ENCODE results near the gene ZBTB20. TPM values are rescaled to one million over a fixed set of nuclear protein-coding genes. Genes with fewer than 3 reads are reported as not detected.

The ZBTB20 gene
- total and polyA plus RNA-seq, 2 donors (not counting 1 experiment from before 2014, with no cell fraction given), result 4.0 to 123 TPM

DNA sequence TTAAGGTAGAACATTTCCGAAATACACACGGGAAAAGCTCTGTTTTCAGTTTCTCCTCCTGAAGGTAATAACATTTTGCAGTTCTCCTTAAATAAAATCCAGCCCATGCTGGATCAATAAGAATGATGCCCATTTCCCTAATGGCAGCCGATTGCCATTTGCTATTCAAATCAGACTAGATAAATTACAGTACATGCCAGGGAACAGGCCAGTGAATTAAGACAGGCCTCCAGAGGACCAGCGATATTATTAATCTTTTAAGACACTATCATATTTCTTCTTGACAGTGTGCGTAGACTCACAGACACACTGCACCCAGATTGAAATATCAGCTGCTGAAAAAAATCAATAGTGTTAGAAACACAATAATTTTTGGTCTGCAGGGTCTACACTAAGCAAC lies 431.0 kb downstream of the ZBTB20 start:
- DNase-seq (no peak), ATAC-seq (ENCODE audit: low read depth) (no peak)
- Mint-ChIP-seq H3K4me3 (no peak overlapping the region), H3K27me3 (no peaks in the 10 kb centered on the region), H3K4me1 (no peaks in the 10 kb centered on the region), H3K27ac (no peak overlapping the region), H3K9me3 (ENCODE audit: insufficient read depth) (no peaks in the 10 kb centered on the region)
- 93% methylated on average over 4 of the region's 5 CpGs for WGBS (ENCODE audit: insufficient coverage)
- ChIA-PET POLR2A (no interaction called here), CTCF (no interaction called here)
- Histone ChIP-seq H3K9me3 (ENCODE audit: control extremely low read depth in 1 of 3, control insufficient read depth in 2 of 3, insufficient read depth in 1 of 3, low read length in 2 of 3) (no peaks in the 10 kb centered on the region), H4K20me1 (ENCODE audit: control insufficient read depth, insufficient read depth, low read length, poor library complexity, severe bottlenecking) (no peaks in the 10 kb centered on the region), H3K4me2 (replicated peaks; ENCODE audit: low read depth, low read length, poor library complexity, severe bottlenecking) (no peak overlapping the region), H2AFZ (ENCODE audit: insufficient read depth, low read depth, low read length, poor library complexity, severe bottlenecking) (no peak overlapping the region), H3K4me1 (ENCODE audit: control insufficient read depth in 2 of 2, insufficient read depth in 2 of 2, low read length in 2 of 2) (no peaks in the 10 kb centered on the region), H3K27ac (ENCODE audit: low read length in 2 of 2) (no peak overlapping the region), H3K4me3 (ENCODE audit: control extremely low read depth in 1 of 5, extremely low read depth in 1 of 5, insufficient read depth in 1 of 5, low read depth in 2 of 5, low read length in 4 of 5) (no peak overlapping the region), H3K36me3 (replicated peaks in 1 of 2; ENCODE audit: control extremely low read depth in 1 of 2, control insufficient read depth in 1 of 2, extremely low read depth in 1 of 2, insufficient read depth in 2 of 2, low read length in 1 of 2) (no peaks in the 10 kb centered on the region), H3K27me3 (replicated peaks in 1 of 4; ENCODE audit: control extremely low read depth in 1 of 4, control insufficient read depth in 3 of 4, insufficient read depth in 4 of 4, low read length in 3 of 4) (no peaks in the 10 kb centered on the region), H3K79me2 (ENCODE audit: control insufficient read depth, insufficient read depth, low read length) (no peaks in the 10 kb centered on the region), H3K9ac (ENCODE audit: low read length) (no peak overlapping the region)
- TF ChIP-seq EZH2 (IDR thresholded peaks at IDR 0.05; ENCODE audit: borderline replicate concordance, insufficient read depth, low read depth, low read length, poor library complexity, severe bottlenecking), result no peak
- TF ChIP-seq, protein P1, sequence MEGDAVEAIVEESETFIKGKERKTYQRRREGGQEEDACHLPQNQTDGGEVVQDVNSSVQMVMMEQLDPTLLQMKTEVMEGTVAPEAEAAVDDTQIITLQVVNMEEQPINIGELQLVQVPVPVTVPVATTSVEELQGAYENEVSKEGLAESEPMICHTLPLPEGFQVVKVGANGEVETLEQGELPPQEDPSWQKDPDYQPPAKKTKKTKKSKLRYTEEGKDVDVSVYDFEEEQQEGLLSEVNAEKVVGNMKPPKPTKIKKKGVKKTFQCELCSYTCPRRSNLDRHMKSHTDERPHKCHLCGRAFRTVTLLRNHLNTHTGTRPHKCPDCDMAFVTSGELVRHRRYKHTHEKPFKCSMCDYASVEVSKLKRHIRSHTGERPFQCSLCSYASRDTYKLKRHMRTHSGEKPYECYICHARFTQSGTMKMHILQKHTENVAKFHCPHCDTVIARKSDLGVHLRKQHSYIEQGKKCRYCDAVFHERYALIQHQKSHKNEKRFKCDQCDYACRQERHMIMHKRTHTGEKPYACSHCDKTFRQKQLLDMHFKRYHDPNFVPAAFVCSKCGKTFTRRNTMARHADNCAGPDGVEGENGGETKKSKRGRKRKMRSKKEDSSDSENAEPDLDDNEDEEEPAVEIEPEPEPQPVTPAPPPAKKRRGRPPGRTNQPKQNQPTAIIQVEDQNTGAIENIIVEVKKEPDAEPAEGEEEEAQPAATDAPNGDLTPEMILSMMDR (IDR thresholded peaks at IDR 0.05), result no peak
- intact Hi-C loops (cut with micrococcal nuclease), result no loop called here

- no peak overlapping the region for H3K4me3 Mint-ChIP-seq
- no peaks in the 10 kb centered on the region for H3K4me1 ChIP-seq (ENCODE audit: control insufficient read depth in 2 of 2, insufficient read depth in 2 of 2, low read length in 2 of 2)
- no peak overlapping the region for H3K9ac ChIP-seq (ENCODE audit: low read length)
- H3K27me3 ChIP-seq (replicated peaks in 1 of 4; ENCODE audit: control extremely low read depth in 1 of 4, control insufficient read depth in 3 of 4, insufficient read depth in 4 of 4, low read length in 3 of 4), result no peaks in the 10 kb centered on the region
- no peaks in the 10 kb centered on the region for H3K9me3 Mint-ChIP-seq (ENCODE audit: insufficient read depth)
- ATAC-seq (ENCODE audit: low read depth) (no peak), DNase-seq (no peak)
- no peak overlapping the region for H3K27ac ChIP-seq (ENCODE audit: low read length in 2 of 2)
- H3K4me3 ChIP-seq (ENCODE audit: control extremely low read depth in 1 of 5, extremely low read depth in 1 of 5, insufficient read depth in 1 of 5, low read depth in 2 of 5, low read length in 4 of 5), result no peak overlapping the region
- H3K9me3 ChIP-seq (ENCODE audit: control extremely low read depth in 1 of 3, control insufficient read depth in 2 of 3, insufficient read depth in 1 of 3, low read length in 2 of 3), result no peaks in the 10 kb centered on the region
- no peaks in the 10 kb centered on the region for H3K79me2 ChIP-seq (ENCODE audit: control insufficient read depth, insufficient read depth, low read length)
- H3K36me3 ChIP-seq (replicated peaks in 1 of 2; ENCODE audit: control extremely low read depth in 1 of 2, control insufficient read depth in 1 of 2, extremely low read depth in 1 of 2, insufficient read depth in 2 of 2, low read length in 1 of 2), result no peaks in the 10 kb centered on the region
- TF ChIP-seq, protein P1 (IDR thresholded peaks at IDR 0.05), result no peak
- no peak for TF ChIP-seq EZH2 (IDR thresholded peaks at IDR 0.05; ENCODE audit: borderline replicate concordance, insufficient read depth, low read depth, low read length, poor library complexity, severe bottlenecking)
- POLR2A ChIA-PET, result no interaction called here
- intact Hi-C loops (cut with micrococcal nuclease), result no loop called here
- no peaks in the 10 kb centered on the region for H3K4me1 Mint-ChIP-seq
- H3K4me2 ChIP-seq (replicated peaks; ENCODE audit: low read depth, low read length, poor library complexity, severe bottlenecking), result no peak overlapping the region
- H2AFZ ChIP-seq (ENCODE audit: insufficient read depth, low read depth, low read length, poor library complexity, severe bottlenecking), result no peak overlapping the region
- no peaks in the 10 kb centered on the region for H3K27me3 Mint-ChIP-seq
- CTCF ChIA-PET, result no interaction called here
- no peaks in the 10 kb centered on the region for H4K20me1 ChIP-seq (ENCODE audit: control insufficient read depth, insufficient read depth, low read length, poor library complexity, severe bottlenecking)
- WGBS (ENCODE audit: insufficient coverage), result no CpG with 5 or more reads among the region's 7 CpGs
- no peak overlapping the region for H3K27ac Mint-ChIP-seq
These were observed 432.1 kb downstream of the ZBTB20 start for GRCh38 chr3:114714957-114715460.

Data from B cell (primary cell).